Measurements from ENCODE around the gene ARL3.
"Not testable (repeated sequence)": the region's sequence is repeated elsewhere in the genome, so short reads cannot be mapped to it uniquely, and the experiment has no call there.

Gene ARL3

DNA sequence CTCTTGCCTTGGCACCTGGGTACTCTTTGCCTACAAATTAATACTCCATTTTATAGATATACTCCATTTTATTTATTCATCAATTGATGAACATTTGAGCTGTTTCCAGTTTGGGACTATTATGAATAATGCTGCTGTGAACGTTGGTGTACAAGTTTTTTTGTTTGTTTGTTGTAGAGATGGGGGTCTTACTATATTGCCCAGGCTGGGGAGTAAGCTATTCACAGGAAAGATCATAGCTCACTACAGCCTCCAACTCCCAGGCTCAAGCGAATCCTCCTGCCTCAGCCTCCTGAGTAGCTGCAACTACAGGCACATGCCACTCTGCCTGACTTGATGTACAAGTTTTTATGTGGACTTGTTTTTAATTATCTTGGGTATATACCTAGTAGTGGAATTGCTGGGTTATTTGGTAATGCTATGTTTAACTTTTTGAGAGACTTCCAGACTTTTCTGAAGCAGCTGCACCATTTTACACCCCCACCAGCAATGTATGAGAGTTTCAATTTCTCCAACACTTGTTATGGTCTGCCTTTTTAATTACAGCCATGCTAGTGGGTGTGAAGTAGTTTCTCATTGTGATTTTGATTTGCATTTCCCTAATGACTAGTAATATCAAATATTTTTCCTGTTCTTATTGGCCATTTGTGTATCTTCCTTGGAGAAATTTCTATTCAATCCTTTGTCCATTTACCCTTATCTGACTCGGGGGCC is 45.5 kb upstream of the ARL3 start:
- H3K79me2 ChIP-seq (ENCODE audit: insufficient read depth, low read depth): peaks cover 27% of the 10 kb centered on the region; the same call in 1 of the 2 replicates
- no peaks in the 10 kb centered on the region for H3K36me3 ChIP-seq (ENCODE audit: insufficient read depth)
- no peak overlapping the region for H3K4me2 ChIP-seq

DNA sequence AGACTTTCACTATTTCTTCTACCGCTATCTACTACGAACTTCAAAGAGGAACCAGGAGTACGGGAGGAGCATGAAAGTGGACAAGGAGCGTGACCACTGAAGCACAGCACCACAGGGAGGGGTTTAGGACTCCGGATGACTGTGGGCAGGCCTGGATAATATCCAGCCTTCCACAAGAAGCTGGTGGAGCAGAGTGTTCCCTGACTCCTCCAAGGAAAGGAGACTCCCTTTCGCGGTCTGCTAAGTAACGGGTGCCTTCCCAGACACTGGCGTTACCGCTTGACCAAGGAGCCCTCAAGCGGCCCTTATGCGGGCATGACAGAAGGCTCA is 44.7 kb upstream of the ARL3 start:
- not testable (repeated sequence) for H4K20me1 ChIP-seq (ENCODE audit: insufficient read depth); H3K27me3 ChIP-seq (ENCODE audit: insufficient read depth, low read depth); H2AFZ ChIP-seq (ENCODE audit: low read depth); H3K4me3 ChIP-seq (IDR thresholded peaks at IDR 0.05; ENCODE audit: insufficient read depth, low read depth, low read length); H3K27ac ChIP-seq; H3K9ac ChIP-seq; H3K4me2 ChIP-seq; H3K36me3 ChIP-seq (ENCODE audit: insufficient read depth)
- Histone ChIP-seq H3K4me1 (ENCODE audit: low read depth, poor library complexity, severe bottlenecking) (peaks cover 26% of the 10 kb centered on the region), H3K79me2 (ENCODE audit: insufficient read depth, low read depth) (peaks cover 23% of the 10 kb centered on the region; the same call in 1 of the 2 replicates)

More for the DNA sequence above, 45.5 kb upstream of the ARL3 start:
- Histone ChIP-seq H3K9ac (no peak overlapping the region), H3K4me1 (ENCODE audit: low read depth, poor library complexity, severe bottlenecking) (peaks cover 32% of the 10 kb centered on the region), H3K4me3 (IDR thresholded peaks at IDR 0.05; ENCODE audit: insufficient read depth, low read depth, low read length) (no peak overlapping the region), H3K27me3 (ENCODE audit: insufficient read depth, low read depth) (no peaks in the 10 kb centered on the region), H4K20me1 (ENCODE audit: insufficient read depth) (no peaks in the 10 kb centered on the region), H2AFZ (ENCODE audit: low read depth) (no peak overlapping the region), H3K27ac (no peak overlapping the region)
- TF ChIP-seq CTCF (conservative IDR thresholded peaks at IDR 0.05; ENCODE audit: low read depth, low read length): no peak

- H3K4me2 ChIP-seq: no peak overlapping the region
- peaks cover 27% of the 10 kb centered on the region for H3K4me1 ChIP-seq (ENCODE audit: low read depth, poor library complexity, severe bottlenecking)
- no peak overlapping the region for H3K9ac ChIP-seq
- H3K4me3 ChIP-seq (IDR thresholded peaks at IDR 0.05; ENCODE audit: insufficient read depth, low read depth, low read length): no peak overlapping the region
- peaks cover 24% of the 10 kb centered on the region; the same call in 1 of the 2 replicates for H3K79me2 ChIP-seq (ENCODE audit: insufficient read depth, low read depth)
- H3K27ac ChIP-seq: no peak overlapping the region
- H2AFZ ChIP-seq (ENCODE audit: low read depth): no peak overlapping the region
- H3K36me3 ChIP-seq (ENCODE audit: insufficient read depth): no peaks in the 10 kb centered on the region
- TF ChIP-seq CTCF (conservative IDR thresholded peaks at IDR 0.05; ENCODE audit: low read depth, low read length): no peak
- H3K27me3 ChIP-seq (ENCODE audit: insufficient read depth, low read depth): no peaks in the 10 kb centered on the region
- H4K20me1 ChIP-seq (ENCODE audit: insufficient read depth): no peaks in the 10 kb centered on the region
Measured at GRCh38 chr10:102758240-102758932, 44.2 kb upstream of the ARL3 start.

- peaks cover 32% of the 10 kb centered on the region; the same call in 1 of the 2 replicates for H3K79me2 ChIP-seq (ENCODE audit: insufficient read depth, low read depth)
- peaks cover 28% of the 10 kb centered on the region for H3K4me1 ChIP-seq (ENCODE audit: low read depth, poor library complexity, severe bottlenecking)
- no peak overlapping the region for H3K27ac ChIP-seq
- no peak overlapping the region for H3K9ac ChIP-seq
- no peak overlapping the region for H2AFZ ChIP-seq (ENCODE audit: low read depth)
- H3K36me3 ChIP-seq (ENCODE audit: insufficient read depth): no peaks in the 10 kb centered on the region
- TF ChIP-seq CTCF (conservative IDR thresholded peaks at IDR 0.05; ENCODE audit: low read depth, low read length): no peak
- no peaks in the 10 kb centered on the region for H3K27me3 ChIP-seq (ENCODE audit: insufficient read depth, low read depth)
- no peak overlapping the region for H3K4me2 ChIP-seq
- no peak overlapping the region for H3K4me3 ChIP-seq (IDR thresholded peaks at IDR 0.05; ENCODE audit: insufficient read depth, low read depth, low read length)
- no peaks in the 10 kb centered on the region for H4K20me1 ChIP-seq (ENCODE audit: insufficient read depth)
Measured at GRCh38 chr10:102757323-102757722, 43.1 kb upstream of the ARL3 start.

DNA sequence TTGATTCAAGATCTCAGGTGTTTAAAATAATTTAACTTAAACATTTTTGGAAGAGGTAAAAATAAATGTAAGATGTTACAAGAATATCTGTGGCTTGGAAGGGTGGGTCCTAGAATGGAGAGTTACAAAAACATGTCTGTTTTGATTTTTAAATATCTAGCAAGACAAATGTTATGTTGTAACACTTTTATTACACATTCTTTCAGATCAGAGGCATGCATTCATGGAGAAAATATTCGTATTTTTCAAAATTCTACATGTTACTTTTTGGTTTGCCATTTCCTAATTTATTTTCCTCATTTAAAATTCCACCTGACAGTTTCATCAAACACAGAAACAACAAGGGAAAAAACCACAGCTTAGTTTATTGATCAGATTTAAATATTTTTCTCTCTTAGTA is 39.5 kb upstream of the ARL3 start:
- H3K27me3 ChIP-seq (ENCODE audit: insufficient read depth, low read depth): no peaks in the 10 kb centered on the region
- no peak overlapping the region for H3K9ac ChIP-seq
- peak overlapping the region; percentile 23; the same call in 1 of the 2 replicates for H3K27ac ChIP-seq
- H4K20me1 ChIP-seq (ENCODE audit: insufficient read depth): no peaks in the 10 kb centered on the region
- no peaks in the 10 kb centered on the region for H3K36me3 ChIP-seq (ENCODE audit: insufficient read depth)
- peaks cover 44% of the 10 kb centered on the region; the same call in 1 of the 2 replicates for H3K79me2 ChIP-seq (ENCODE audit: insufficient read depth, low read depth)
- no peak for TF ChIP-seq CTCF (conservative IDR thresholded peaks at IDR 0.05; ENCODE audit: low read depth, low read length)
- no peak overlapping the region for H3K4me3 ChIP-seq (IDR thresholded peaks at IDR 0.05; ENCODE audit: insufficient read depth, low read depth, low read length)
- H3K4me2 ChIP-seq: peak overlapping the region; percentile 77
- H3K4me1 ChIP-seq (ENCODE audit: low read depth, poor library complexity, severe bottlenecking): peaks cover 50% of the 10 kb centered on the region
- no peak overlapping the region for H2AFZ ChIP-seq (ENCODE audit: low read depth)
